GM19397 (cell line): Measurements from ENCODE around the gene MTHFD1.

Experiments used
- ATAC-seq: cut with Tn5 transposase; IDR thresholded peaks from one replicate; pipeline ENCODE4 v1.9.1; 2021; ENCODE audit warnings: mild to moderate bottlenecking, moderate library complexity; ENCODE audit not compliant: unreplicated experiment

MTHFD1 gene

DNA sequence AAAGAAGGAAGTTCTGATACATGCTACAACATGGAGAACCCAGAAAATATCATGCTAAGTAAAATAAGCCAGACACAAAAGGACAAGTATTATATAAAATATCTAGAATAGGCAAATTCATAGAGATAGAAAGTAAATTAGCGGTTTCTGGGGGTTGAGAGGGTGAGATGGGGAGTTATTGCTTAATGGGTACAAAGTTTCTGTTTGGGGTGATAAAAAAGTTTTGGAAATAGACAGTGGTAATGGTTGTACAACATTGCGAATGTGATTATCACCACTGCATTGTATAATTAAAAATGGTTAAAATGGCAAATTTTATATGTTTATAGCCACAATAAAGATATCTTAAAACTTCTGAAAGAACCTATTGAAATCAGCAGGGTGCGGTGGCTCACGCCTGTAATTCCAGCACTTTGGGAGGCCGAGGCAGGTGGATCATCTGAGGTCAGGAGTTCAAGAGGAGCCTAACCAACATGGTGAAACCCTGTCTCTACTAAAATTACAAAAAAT, 100.5 kb downstream of the MTHFD1 start:
- ATAC-seq: no peak

GRCh38 chr14:64491637-64492036, 103.5 kb downstream of the MTHFD1 start:
- ATAC-seq: no peak

DNA sequence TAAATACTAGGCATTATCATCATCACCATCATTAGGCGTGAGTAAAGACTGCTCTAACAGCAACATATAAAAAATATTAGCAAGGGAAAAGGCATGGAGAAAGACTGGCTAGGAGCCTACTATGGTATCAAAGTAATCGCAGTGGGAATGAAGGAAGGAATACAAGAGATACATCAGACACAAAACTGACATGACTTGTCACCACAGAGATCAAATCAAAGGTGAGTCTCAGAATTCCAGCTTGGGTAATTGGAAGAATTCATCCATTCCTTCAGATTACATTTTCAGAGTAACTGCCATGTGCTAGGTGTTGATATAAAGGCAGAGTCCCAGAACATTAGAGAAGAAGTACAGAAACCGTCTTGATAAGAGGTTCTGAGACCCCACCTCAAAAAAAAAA, 105.3 kb downstream of the MTHFD1 start:
- ATAC-seq: no peak

GRCh38 chr14:64495252-64495651, 107.1 kb downstream of the MTHFD1 start:
- ATAC-seq: no peak

- no peak for ATAC-seq
Observed at GRCh38 chr14:64496764-64497163, 108.6 kb downstream of the MTHFD1 start.

GRCh38 chr14:64500088-64500487, 111.9 kb downstream of the MTHFD1 start:
- no peak for ATAC-seq

DNA sequence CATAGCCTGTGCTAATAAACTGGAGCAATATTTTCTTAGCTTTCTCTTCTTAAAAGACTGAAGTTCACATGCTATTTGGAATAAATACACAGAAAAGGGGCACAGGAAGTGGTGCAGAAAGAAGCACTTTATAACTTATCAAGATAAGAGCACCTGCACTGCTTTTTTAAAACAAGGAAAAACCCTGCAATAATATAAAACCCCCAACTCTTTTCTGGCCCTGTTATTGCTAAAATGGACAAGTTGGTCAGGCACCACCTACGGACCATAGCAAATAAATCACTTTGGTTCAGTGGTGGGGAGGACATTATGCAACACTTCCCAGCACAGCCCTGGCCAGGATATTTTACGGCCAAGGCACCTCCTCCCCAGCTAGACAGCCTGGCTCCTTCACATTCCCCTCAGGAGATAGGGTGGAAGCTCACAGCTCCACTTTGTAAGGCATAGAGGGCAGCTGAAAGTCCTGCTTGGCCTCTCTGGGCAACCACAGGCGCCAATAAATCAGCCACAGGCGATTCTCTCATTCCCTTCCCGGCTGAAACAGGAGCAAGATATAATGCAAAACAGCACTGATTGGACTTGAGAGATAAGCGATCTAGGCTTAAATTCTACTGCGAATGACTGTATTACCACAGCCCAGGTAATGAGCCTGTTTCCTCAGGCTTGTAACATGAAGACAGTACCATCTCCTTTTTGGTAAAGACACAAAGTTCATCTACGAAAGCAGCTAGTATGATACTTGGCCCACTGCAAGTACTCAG, 113.4 kb downstream of the MTHFD1 start:
- ATAC-seq: no peak

DNA sequence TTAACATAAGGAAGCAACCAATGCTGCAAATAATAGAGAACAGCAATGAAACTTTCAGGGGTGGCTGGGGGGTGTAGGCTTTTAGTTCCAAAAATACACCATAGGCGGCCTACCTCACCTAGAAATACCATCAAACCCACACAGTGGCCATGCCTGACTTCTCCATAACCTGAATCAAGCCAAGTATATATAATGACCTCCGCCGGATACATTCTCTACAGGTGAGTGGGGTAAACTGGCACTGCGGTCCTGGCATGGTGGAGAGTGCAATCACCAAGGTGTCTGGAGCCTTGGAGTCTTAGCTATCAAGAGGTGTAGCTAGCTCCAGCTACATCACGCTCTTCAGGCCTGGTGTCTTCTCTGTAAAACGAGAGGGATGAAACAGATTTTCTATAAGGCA, 114.3 kb downstream of the MTHFD1 start:
- no peak for ATAC-seq

DNA sequence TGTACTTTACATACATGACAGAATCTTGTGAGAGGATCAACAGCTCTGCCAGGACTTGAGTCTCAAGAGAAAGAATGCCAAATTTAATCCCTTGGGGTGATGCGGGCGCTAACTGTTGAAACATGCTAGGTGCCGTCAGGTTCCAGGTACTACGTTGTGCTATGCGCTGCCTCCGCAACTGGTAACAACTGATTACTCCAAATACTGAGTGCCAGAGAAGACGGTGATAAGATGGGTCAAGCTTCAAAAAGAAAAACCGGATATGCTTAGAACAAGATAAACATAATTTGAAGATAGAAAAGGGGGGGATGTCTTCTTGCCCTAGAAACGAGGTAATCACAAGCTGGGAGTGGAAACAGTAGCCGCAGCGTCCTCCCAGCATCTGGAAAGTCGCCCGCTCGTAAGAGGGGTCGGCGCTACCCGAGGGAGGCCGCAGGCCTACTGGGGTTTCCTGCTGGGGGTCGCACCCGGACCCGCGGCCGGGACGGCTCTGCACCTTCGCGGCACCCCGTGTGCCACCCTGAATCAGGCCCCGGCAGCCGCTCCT, 114.8 kb downstream of the MTHFD1 start:
- ATAC-seq: peak; percentile 6

- ATAC-seq: peak; percentile 60
Observed at GRCh38 chr14:64503434-64504309, 115.5 kb downstream of the MTHFD1 start, which contains the start of gene ZBTB25. Gene ZBTB25, minus strand, starts transcription at chr14:64503838. Its CDS starts 13,305 bp downstream, at chr14:64490533.

DNA sequence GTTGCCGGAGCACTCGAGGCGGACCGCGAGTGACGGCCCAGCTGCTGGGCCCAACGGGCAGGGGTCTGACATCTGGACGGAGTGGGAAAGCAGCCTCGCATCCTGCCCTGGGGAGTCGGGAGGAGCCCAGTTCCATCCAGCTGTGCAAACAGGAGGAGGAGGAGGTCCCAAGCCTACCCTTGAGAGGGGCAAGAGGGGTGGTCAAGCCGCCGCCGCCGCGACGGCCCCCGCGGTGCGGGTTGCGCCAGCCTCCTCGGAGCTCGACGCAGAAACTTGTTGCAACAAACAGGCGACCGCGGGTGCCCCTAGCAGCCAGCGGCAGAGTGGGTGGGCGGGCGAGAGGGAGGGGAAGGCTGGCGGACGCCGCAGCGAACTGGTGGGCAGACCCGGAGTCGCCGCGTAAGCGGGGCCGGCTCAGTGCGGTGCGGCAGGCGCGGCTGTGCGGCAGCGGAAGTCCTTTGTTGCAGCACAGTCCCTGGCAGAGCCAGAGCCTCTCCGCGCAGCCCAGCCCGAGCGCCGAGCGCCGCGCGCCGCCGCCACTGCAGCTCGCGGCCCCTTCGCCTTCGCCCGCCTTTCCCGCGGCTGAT, 116.2 kb downstream of the MTHFD1 start, which contains the start of gene ZBTB1:
Gene ZBTB1 (plus strand): TSS at position 461 of the 587 bp plus-strand sequence. CDS start 16,735 bp downstream, outside the sequence.
- ATAC-seq: peak; percentile 27

GRCh38 chr14:64504897-64505794, 117.0 kb downstream of the MTHFD1 start:
- peak; percentile 29 for ATAC-seq

- no peak for ATAC-seq
Observed at GRCh38 chr14:64506721-64507120, 118.6 kb downstream of the MTHFD1 start.

GRCh38 chr14:64507376-64508156, 119.4 kb downstream of the MTHFD1 start:
- no peak for ATAC-seq

GRCh38 chr14:64508215-64508776, 120.1 kb downstream of the MTHFD1 start:
- ATAC-seq: no peak

- no peak for ATAC-seq
Observed at GRCh38 chr14:64509036-64509435, 120.9 kb downstream of the MTHFD1 start.
